Nephron progenitor cell (in vitro differentiated cells): Measurements from ENCODE around the gene MINAR1.

Source experiments
- DNase-seq: peaks from one replicate; pipeline ENCODE4 v3.0.0; 2021
- H3K27ac Mint-ChIP-seq: 2 replicates; pipeline ENCODE4 v1.8.0; 2021; ENCODE audit warnings: mild to moderate bottlenecking, moderate library complexity, mixed read lengths
- H3K27me3 Mint-ChIP-seq: 2 replicates; pipeline ENCODE4 v1.8.0; 2021; ENCODE audit warnings: mild to moderate bottlenecking, low read depth, mixed read lengths; ENCODE audit not compliant: poor library complexity
- H3K36me3 Mint-ChIP-seq: 2 replicates; pipeline ENCODE4 v1.8.0; 2021; ENCODE audit warnings: low read depth, mixed read lengths
- H3K4me1 Mint-ChIP-seq: 2 replicates; pipeline ENCODE4 v1.8.0; 2021; ENCODE audit warnings: mixed read lengths
- H3K4me3 Mint-ChIP-seq: 2 replicates; pipeline ENCODE4 v1.8.0; 2021; ENCODE audit warnings: mild to moderate bottlenecking, moderate library complexity, mixed read lengths
- H3K9me3 Mint-ChIP-seq: 2 replicates; pipeline ENCODE4 v1.8.0; 2021; ENCODE audit warnings: mild to moderate bottlenecking, moderate library complexity, mixed read lengths
- CTCF ChIP-seq: fragments of 200-600 bp; sonication (generic); IDR thresholded peaks from 2 replicates; pipeline ENCODE4 v1.5.0; 2021; ENCODE audit warnings: antibody characterized with exemption

MINAR1 gene

GRCh38 chr15:79455361-79455760 is 23.2 kb downstream of the MINAR1 start:
- Mint-ChIP-seq H3K36me3 (no peaks in the 10 kb centered on the region), H3K4me3 (no peak overlapping the region), H3K27ac (no peak overlapping the region), H3K4me1 (no peaks in the 10 kb centered on the region), H3K9me3 (no peaks in the 10 kb centered on the region), H3K27me3 (peaks cover 11% of the 10 kb centered on the region)
- DNase-seq = no peak
- TF ChIP-seq CTCF = no peak

GRCh38 chr15:79455943-79456342 is 23.8 kb downstream of the MINAR1 start:
- DNase-seq = no peak
- Mint-ChIP-seq H3K4me1 (no peaks in the 10 kb centered on the region), H3K4me3 (no peak overlapping the region), H3K27me3 (peaks cover 11% of the 10 kb centered on the region), H3K36me3 (no peaks in the 10 kb centered on the region), H3K27ac (no peak overlapping the region), H3K9me3 (no peaks in the 10 kb centered on the region)
- no peak for TF ChIP-seq CTCF

- H3K36me3 Mint-ChIP-seq = no peaks in the 10 kb centered on the region
- H3K27me3 Mint-ChIP-seq = peaks cover 11% of the 10 kb centered on the region
- H3K4me1 Mint-ChIP-seq = no peaks in the 10 kb centered on the region
- no peaks in the 10 kb centered on the region for H3K9me3 Mint-ChIP-seq
- no peak overlapping the region for H3K4me3 Mint-ChIP-seq
- H3K27ac Mint-ChIP-seq = no peak overlapping the region
- TF ChIP-seq CTCF = no peak
- no peak for DNase-seq
These were observed 26.4 kb downstream of the MINAR1 start for GRCh38 chr15:79458491-79458890.

GRCh38 chr15:79459666-79460065 is 27.5 kb downstream of the MINAR1 start:
- no peak for DNase-seq
- Mint-ChIP-seq H3K4me1 (no peaks in the 10 kb centered on the region), H3K27ac (no peak overlapping the region), H3K27me3 (peaks cover 8% of the 10 kb centered on the region), H3K9me3 (no peaks in the 10 kb centered on the region), H3K36me3 (no peaks in the 10 kb centered on the region), H3K4me3 (no peak overlapping the region)
- no peak for TF ChIP-seq CTCF

GRCh38 chr15:79463043-79463780 is 31.1 kb downstream of the MINAR1 start:
- H3K4me1 Mint-ChIP-seq = no peaks in the 10 kb centered on the region
- H3K27me3 Mint-ChIP-seq = peaks cover 4% of the 10 kb centered on the region
- H3K4me3 Mint-ChIP-seq = no peak overlapping the region
- H3K9me3 Mint-ChIP-seq = no peaks in the 10 kb centered on the region
- no peaks in the 10 kb centered on the region for H3K36me3 Mint-ChIP-seq
- no peak overlapping the region for H3K27ac Mint-ChIP-seq
- no peak for DNase-seq
- no peak for TF ChIP-seq CTCF

GRCh38 chr15:79463781-79464270 is 31.7 kb downstream of the MINAR1 start:
- peaks cover 2% of the 10 kb centered on the region for H3K36me3 Mint-ChIP-seq
- no peak for DNase-seq
- H3K4me3 Mint-ChIP-seq = no peak overlapping the region
- H3K27ac Mint-ChIP-seq = no peak overlapping the region
- peaks cover 2% of the 10 kb centered on the region for H3K27me3 Mint-ChIP-seq
- no peaks in the 10 kb centered on the region for H3K4me1 Mint-ChIP-seq
- no peaks in the 10 kb centered on the region for H3K9me3 Mint-ChIP-seq
- no peak for TF ChIP-seq CTCF
